A549 treated with AZD9567 at 1 μM for 4 hours (cell line): ENCODE data around the gene RORB. TPM values are rescaled to one million over a fixed set of nuclear protein-coding genes. Genes with fewer than 3 reads are reported as not detected.

Experiments used
- total RNA-seq: library from RNA; stranded (reverse); fragments of 200-300 nt; extraction: Qiagen RNA extraction; gene quantifications from 5 replicates; pipeline ENCODE4 v1.2.3, GENCODE V29; 2022; ENCODE audit not compliant: insufficient read depth

Gene RORB
- total RNA-seq, result not detected in 5 replicates

GRCh38 chr9:74496819-74497747 lies at the start of gene RORB:
RORB (plus strand) TSS chr9:74497335; CDS start chr9:74497977, 642 bp downstream.

